ENCODE results near the gene ATP8B4.

DNA sequence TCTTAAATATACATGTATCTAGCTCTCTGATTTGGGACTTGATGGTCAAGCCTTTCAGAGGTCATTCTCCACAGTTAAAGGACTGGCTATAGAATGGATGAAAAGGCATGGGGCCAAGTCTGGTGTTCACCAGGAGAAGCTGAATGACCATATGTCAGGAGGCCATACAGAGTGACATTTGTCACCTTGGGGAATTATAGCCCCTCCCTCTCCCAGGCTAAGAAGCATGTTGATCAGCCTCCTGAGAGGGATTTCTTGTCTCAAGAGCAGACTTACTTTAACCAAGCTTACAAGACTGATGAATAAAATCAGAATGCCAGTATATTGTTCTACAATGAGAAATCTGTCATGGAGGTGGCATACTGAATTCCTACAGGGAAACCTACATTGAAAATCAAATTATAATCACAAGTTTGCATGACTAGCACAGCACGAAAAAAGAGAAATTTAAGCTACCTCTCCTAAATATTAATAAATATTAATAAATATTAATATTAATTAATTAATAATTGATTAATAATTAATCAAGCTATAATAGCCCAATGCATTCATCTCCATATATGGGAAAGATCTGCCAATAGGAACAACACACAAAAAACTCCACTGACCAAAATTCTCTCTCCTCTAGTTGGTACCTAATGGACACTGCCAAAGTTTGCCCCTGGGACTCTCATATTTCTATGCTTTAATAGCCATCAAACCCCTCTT is 47.3 kb downstream of the ATP8B4 start:
- no peak for TF ChIP-seq EZH2phosphoT487 (IDR thresholded peaks at IDR 0.05; ENCODE audit: insufficient read depth, low read depth)
- no peak for TF ChIP-seq EZH2 (IDR thresholded peaks at IDR 0.05; ENCODE audit: insufficient read depth, poor library complexity, severe bottlenecking)

Measured in GM23248 (cell line).